Stimulated activated naive B cell treated with anti-CD40 and anti-IgM and Interleukin-4, amounts not matched to agents 10 μg/mL and 1 μg/mL and 100 μg/mL, for 72 hours (primary cell): ENCODE results near the gene MUCL1.

Source experiments
- ATAC-seq, 2 donors: fragments of 150-1000 bp; cut with Tn5 transposase; replicated peaks; 2 replicates each; pipeline ENCODE4 v1.10.0; 2021; ENCODE audit warnings: moderate library complexity in 1 of 2
- DNase-seq: peaks from one replicate; pipeline ENCODE4 v3.0.0; 2021
- H3K27ac Mint-ChIP-seq: one replicate; pipeline ENCODE4 v1.8.0; 2022; ENCODE audit warnings: mild to moderate bottlenecking, mixed read lengths
- H3K27me3 Mint-ChIP-seq, 2 donors: one replicate each; pipeline ENCODE4 v1.8.0; 2022; ENCODE audit warnings: mixed read lengths in 2 of 2
- H3K36me3 Mint-ChIP-seq, 2 donors: one replicate each; pipeline ENCODE4 v1.8.0; 2022; ENCODE audit warnings: mixed read lengths in 2 of 2, mild to moderate bottlenecking in 1 of 2
- H3K4me1 Mint-ChIP-seq, 2 donors: one replicate each; pipeline ENCODE4 v1.8.0; 2022; ENCODE audit warnings: mixed read lengths in 2 of 2, mild to moderate bottlenecking in 1 of 2
- H3K4me3 Mint-ChIP-seq, 2 donors: one replicate each; pipeline ENCODE4 v1.8.0; 2022; ENCODE audit warnings: mild to moderate bottlenecking in 2 of 2, mixed read lengths in 2 of 2, moderate library complexity in 1 of 2
- H3K9me3 Mint-ChIP-seq, 2 donors: one replicate each; pipeline ENCODE4 v1.8.0; 2022; ENCODE audit warnings: mixed read lengths in 2 of 2, mild to moderate bottlenecking in 1 of 2

MUCL1 gene

GRCh38 chr12:54853933-54854538, at the start of gene MUCL1:
MUCL1 (plus strand) TSS chr12:54854516; CDS start chr12:54854583, 67 bp downstream.
- H3K27ac Mint-ChIP-seq, result no peak within 1 kb of the TSS
- peaks cover 3 to 6% of the 10 kb centered on the region in 2 donors for H3K4me1 Mint-ChIP-seq
- ATAC-seq (peak; percentile 98 to 99), DNase-seq (peak; percentile 51)
- H3K27me3 Mint-ChIP-seq, result peaks cover 3 to 9% of the 10 kb centered on the region in 2 donors
- H3K4me3 Mint-ChIP-seq, result no peak within 1 kb of the TSS
- H3K9me3 Mint-ChIP-seq, result no peaks in the 10 kb centered on the region
- H3K36me3 Mint-ChIP-seq, result no peaks in the 10 kb centered on the region

GRCh38 chr12:54821676-54822075, 32.6 kb upstream of the MUCL1 start:
- no peaks in the 10 kb centered on the region for H3K4me1 Mint-ChIP-seq
- peaks cover 17 to 41% of the 10 kb centered on the region in 2 donors for H3K27me3 Mint-ChIP-seq
- DNase-seq (no peak), ATAC-seq (no peak)
- no peaks in the 10 kb centered on the region for H3K36me3 Mint-ChIP-seq
- H3K27ac Mint-ChIP-seq, result no peak overlapping the region
- no peak overlapping the region for H3K4me3 Mint-ChIP-seq
- peaks cover 4 to 7% of the 10 kb centered on the region in 2 donors for H3K9me3 Mint-ChIP-seq

GRCh38 chr12:54824402-54824801, 29.9 kb upstream of the MUCL1 start:
- Mint-ChIP-seq H3K27me3 (peaks cover 9 to 33% of the 10 kb centered on the region in 2 donors), H3K27ac (no peak overlapping the region)

GRCh38 chr12:54829511-54829910, 24.8 kb upstream of the MUCL1 start:
- DNase-seq, result no peak
- H3K27me3 Mint-ChIP-seq, result peaks cover 18 to 23% of the 10 kb centered on the region in 2 donors
- H3K36me3 Mint-ChIP-seq, result no peaks in the 10 kb centered on the region
- H3K9me3 Mint-ChIP-seq, result peaks cover 0 to 2% of the 10 kb centered on the region in 2 donors
- ATAC-seq, result no peak
- H3K27ac Mint-ChIP-seq, result no peak overlapping the region
- no peaks in the 10 kb centered on the region for H3K4me1 Mint-ChIP-seq
- no peak overlapping the region for H3K4me3 Mint-ChIP-seq

More at GRCh38 chr12:54824402-54824801, 29.9 kb upstream of the MUCL1 start:
- H3K4me1 Mint-ChIP-seq, result no peaks in the 10 kb centered on the region
- H3K9me3 Mint-ChIP-seq, result peaks cover 4 to 7% of the 10 kb centered on the region in 2 donors
- no peaks in the 10 kb centered on the region for H3K36me3 Mint-ChIP-seq
- no peak overlapping the region for H3K4me3 Mint-ChIP-seq
- no peak for DNase-seq
- ATAC-seq, result no peak

- no peaks in the 10 kb centered on the region for H3K4me1 Mint-ChIP-seq
- H3K4me3 Mint-ChIP-seq, result no peak overlapping the region
- H3K36me3 Mint-ChIP-seq, result no peaks in the 10 kb centered on the region
- DNase-seq (no peak), ATAC-seq (no peak)
- H3K27me3 Mint-ChIP-seq, result peaks cover 22 to 27% of the 10 kb centered on the region in 2 donors
- no peak overlapping the region for H3K27ac Mint-ChIP-seq
- peaks cover 0 to 2% of the 10 kb centered on the region in 2 donors for H3K9me3 Mint-ChIP-seq
Observed at GRCh38 chr12:54830199-54830598, 24.1 kb upstream of the MUCL1 start.

- no peak for DNase-seq
- Mint-ChIP-seq H3K27ac (no peak overlapping the region), H3K9me3 (peaks cover 0 to 3% of the 10 kb centered on the region in 2 donors), H3K4me1 (no peaks in the 10 kb centered on the region), H3K36me3 (no peaks in the 10 kb centered on the region), H3K4me3 (no peak overlapping the region), H3K27me3 (peaks cover 30 to 32% of the 10 kb centered on the region in 2 donors)
- ATAC-seq, result no peak
Observed at GRCh38 chr12:54831631-54832030, 22.7 kb upstream of the MUCL1 start.

- no peak for ATAC-seq
- Mint-ChIP-seq H3K4me1 (no peaks in the 10 kb centered on the region), H3K4me3 (no peak overlapping the region), H3K9me3 (peaks cover 4 to 9% of the 10 kb centered on the region in 2 donors), H3K27me3 (peaks cover 26 to 35% of the 10 kb centered on the region in 2 donors), H3K27ac (no peak overlapping the region), H3K36me3 (peaks cover 2 to 4% of the 10 kb centered on the region in 2 donors)
- DNase-seq, result no peak
Observed at GRCh38 chr12:54840244-54840865, 14.0 kb upstream of the MUCL1 start.

GRCh38 chr12:54857406-54857805, 3.1 kb downstream of the MUCL1 start:
- H3K36me3 Mint-ChIP-seq, result no peaks in the 10 kb centered on the region
- H3K27me3 Mint-ChIP-seq, result peaks cover 16 to 30% of the 10 kb centered on the region in 2 donors
- DNase-seq, result no peak
- H3K4me1 Mint-ChIP-seq, result peaks cover 3 to 6% of the 10 kb centered on the region in 2 donors
- no peak for ATAC-seq
- H3K27ac Mint-ChIP-seq, result no peak overlapping the region
- peaks cover 3 to 4% of the 10 kb centered on the region in 2 donors for H3K9me3 Mint-ChIP-seq
- no peak overlapping the region for H3K4me3 Mint-ChIP-seq

GRCh38 chr12:54858562-54858961, 4.2 kb downstream of the MUCL1 start:
- H3K4me3 Mint-ChIP-seq, result no peak overlapping the region
- H3K27me3 Mint-ChIP-seq, result peaks cover 19 to 39% of the 10 kb centered on the region in 2 donors
- DNase-seq, result no peak
- H3K4me1 Mint-ChIP-seq, result peaks cover 3 to 12% of the 10 kb centered on the region in 2 donors
- H3K36me3 Mint-ChIP-seq, result no peaks in the 10 kb centered on the region
- no peak overlapping the region for H3K27ac Mint-ChIP-seq
- ATAC-seq, result peak in 1 of 2 donors; percentile 38
- H3K9me3 Mint-ChIP-seq, result peaks cover 3 to 4% of the 10 kb centered on the region in 2 donors

GRCh38 chr12:54859502-54859901, 5.2 kb downstream of the MUCL1 start:
- H3K4me3 Mint-ChIP-seq, result no peak overlapping the region
- peaks cover 19 to 39% of the 10 kb centered on the region in 2 donors for H3K27me3 Mint-ChIP-seq
- ATAC-seq (no peak), DNase-seq (no peak)
- no peak overlapping the region for H3K27ac Mint-ChIP-seq
- no peaks in the 10 kb centered on the region for H3K36me3 Mint-ChIP-seq
- peaks cover 3 to 4% of the 10 kb centered on the region in 2 donors for H3K9me3 Mint-ChIP-seq
- H3K4me1 Mint-ChIP-seq, result peaks cover 3 to 11% of the 10 kb centered on the region in 2 donors

GRCh38 chr12:54861927-54862326, 7.6 kb downstream of the MUCL1 start:
- H3K4me1 Mint-ChIP-seq, result peaks cover 3 to 11% of the 10 kb centered on the region in 2 donors
- peaks cover 29 to 39% of the 10 kb centered on the region in 2 donors for H3K27me3 Mint-ChIP-seq
- H3K4me3 Mint-ChIP-seq, result no peak overlapping the region
- no peaks in the 10 kb centered on the region for H3K36me3 Mint-ChIP-seq
- ATAC-seq (no peak), DNase-seq (no peak)
- no peak overlapping the region for H3K27ac Mint-ChIP-seq
- H3K9me3 Mint-ChIP-seq, result peaks cover 3 to 4% of the 10 kb centered on the region in 2 donors

- Mint-ChIP-seq H3K27ac (no peak overlapping the region), H3K36me3 (no peaks in the 10 kb centered on the region)
Observed at GRCh38 chr12:54863948-54864618, 9.8 kb downstream of the MUCL1 start.

GRCh38 chr12:54865683-54866324, 11.5 kb downstream of the MUCL1 start:
- Mint-ChIP-seq H3K4me3 (no peak overlapping the region), H3K9me3 (peaks cover 3 to 4% of the 10 kb centered on the region in 2 donors), H3K27me3 (peaks cover 31 to 37% of the 10 kb centered on the region in 2 donors), H3K27ac (no peak overlapping the region), H3K4me1 (peaks cover 0 to 11% of the 10 kb centered on the region in 2 donors), H3K36me3 (no peaks in the 10 kb centered on the region)
- ATAC-seq, result no peak
- DNase-seq, result no peak

More at GRCh38 chr12:54863948-54864618, 9.8 kb downstream of the MUCL1 start:
- DNase-seq, result no peak
- Mint-ChIP-seq H3K27me3 (peaks cover 40 to 43% of the 10 kb centered on the region in 2 donors), H3K4me1 (peaks cover 0 to 11% of the 10 kb centered on the region in 2 donors), H3K9me3 (peaks cover 3 to 4% of the 10 kb centered on the region in 2 donors), H3K4me3 (no peak overlapping the region)
- ATAC-seq, result peak; percentile 67 to 74

- H3K4me3 Mint-ChIP-seq, result no peak overlapping the region
- ATAC-seq (no peak), DNase-seq (no peak)
- H3K27ac Mint-ChIP-seq, result no peak overlapping the region
- no peaks in the 10 kb centered on the region for H3K9me3 Mint-ChIP-seq
- H3K36me3 Mint-ChIP-seq, result no peaks in the 10 kb centered on the region
- peaks cover 14 to 27% of the 10 kb centered on the region in 2 donors for H3K27me3 Mint-ChIP-seq
- peaks cover 0 to 4% of the 10 kb centered on the region in 2 donors for H3K4me1 Mint-ChIP-seq
Observed at GRCh38 chr12:54868690-54869089, 14.4 kb downstream of the MUCL1 start.
